A549 (cell line): Measurements from ENCODE around the gene SPOCK2.

Source experiments
- BHLHE40 ChIP-seq: IDR thresholded peaks from 2 replicates; pipeline ENCODE4 v1.6.1; 2012; ENCODE audit warnings: low read depth, low read length, inconsistent platforms
- NFE2L2 ChIP-seq: fragments of 150-350 bp; conservative IDR thresholded peaks from 2 replicates; pipeline ENCODE4 v1.6.1; 2014; ENCODE audit warnings: low read length
- POLR2A ChIP-seq: IDR thresholded peaks from 2 replicates; pipeline ENCODE4 v1.6.1; 2012; ENCODE audit warnings: mild to moderate bottlenecking, low read length
- TF ChIP-seq, protein P1 (sequence below): IDR thresholded peaks from 2 replicates; pipeline ENCODE4 v1.6.1; 2012
- TF ChIP-seq, protein P2 (sequence below): fragments of >200 bp; sonication (Bioruptor Twin); formaldehyde crosslinking; IDR thresholded peaks from 3 replicates; pipeline ENCODE4 v1.5.1; 2016
- TF ChIP-seq, protein P3 (sequence below): IDR thresholded peaks from 2 replicates; pipeline ENCODE4 v1.6.1; 2012

DNA sequence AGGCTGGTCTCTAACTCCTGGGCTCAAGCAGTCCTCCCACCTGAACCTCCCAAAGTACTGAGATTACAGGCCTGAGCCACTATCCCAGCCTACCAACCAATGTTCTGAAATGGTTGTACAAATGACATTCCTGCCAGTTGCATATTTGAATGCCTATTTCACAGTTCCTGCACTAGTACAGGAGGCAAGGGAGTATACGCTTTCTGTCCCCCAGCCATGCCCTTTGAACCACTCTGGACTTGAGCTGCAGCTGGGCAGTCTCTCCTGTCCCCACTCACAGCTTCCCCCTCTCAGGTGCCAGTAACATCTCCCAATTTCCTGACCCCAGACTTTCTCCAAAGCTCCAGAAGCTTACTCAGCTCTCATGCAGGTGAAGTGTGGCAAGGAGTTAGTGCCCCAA is 58.9 kb downstream of the SPOCK2 start:
- TF ChIP-seq, protein P1, sequence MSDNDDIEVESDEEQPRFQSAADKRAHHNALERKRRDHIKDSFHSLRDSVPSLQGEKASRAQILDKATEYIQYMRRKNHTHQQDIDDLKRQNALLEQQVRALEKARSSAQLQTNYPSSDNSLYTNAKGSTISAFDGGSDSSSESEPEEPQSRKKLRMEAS, result no peak
- TF ChIP-seq, protein P2, sequence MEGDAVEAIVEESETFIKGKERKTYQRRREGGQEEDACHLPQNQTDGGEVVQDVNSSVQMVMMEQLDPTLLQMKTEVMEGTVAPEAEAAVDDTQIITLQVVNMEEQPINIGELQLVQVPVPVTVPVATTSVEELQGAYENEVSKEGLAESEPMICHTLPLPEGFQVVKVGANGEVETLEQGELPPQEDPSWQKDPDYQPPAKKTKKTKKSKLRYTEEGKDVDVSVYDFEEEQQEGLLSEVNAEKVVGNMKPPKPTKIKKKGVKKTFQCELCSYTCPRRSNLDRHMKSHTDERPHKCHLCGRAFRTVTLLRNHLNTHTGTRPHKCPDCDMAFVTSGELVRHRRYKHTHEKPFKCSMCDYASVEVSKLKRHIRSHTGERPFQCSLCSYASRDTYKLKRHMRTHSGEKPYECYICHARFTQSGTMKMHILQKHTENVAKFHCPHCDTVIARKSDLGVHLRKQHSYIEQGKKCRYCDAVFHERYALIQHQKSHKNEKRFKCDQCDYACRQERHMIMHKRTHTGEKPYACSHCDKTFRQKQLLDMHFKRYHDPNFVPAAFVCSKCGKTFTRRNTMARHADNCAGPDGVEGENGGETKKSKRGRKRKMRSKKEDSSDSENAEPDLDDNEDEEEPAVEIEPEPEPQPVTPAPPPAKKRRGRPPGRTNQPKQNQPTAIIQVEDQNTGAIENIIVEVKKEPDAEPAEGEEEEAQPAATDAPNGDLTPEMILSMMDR, result no peak
- TF ChIP-seq POLR2A (no peak), NFE2L2 (no peak), BHLHE40 (no peak)
- TF ChIP-seq, protein P3, sequence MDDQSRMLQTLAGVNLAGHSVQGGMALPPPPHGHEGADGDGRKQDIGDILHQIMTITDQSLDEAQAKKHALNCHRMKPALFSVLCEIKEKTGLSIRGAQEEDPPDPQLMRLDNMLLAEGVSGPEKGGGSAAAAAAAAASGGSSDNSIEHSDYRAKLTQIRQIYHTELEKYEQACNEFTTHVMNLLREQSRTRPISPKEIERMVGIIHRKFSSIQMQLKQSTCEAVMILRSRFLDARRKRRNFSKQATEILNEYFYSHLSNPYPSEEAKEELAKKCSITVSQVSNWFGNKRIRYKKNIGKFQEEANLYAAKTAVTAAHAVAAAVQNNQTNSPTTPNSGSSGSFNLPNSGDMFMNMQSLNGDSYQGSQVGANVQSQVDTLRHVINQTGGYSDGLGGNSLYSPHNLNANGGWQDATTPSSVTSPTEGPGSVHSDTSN, result no peak
